Measurements from ENCODE around the gene DOC2A.

- TF ChIP-seq CTCF (IDR thresholded peaks at IDR 0.05; ENCODE audit: low read depth, low read length, poor library complexity, severe bottlenecking) (no peak), EZH2phosphoT487 (IDR thresholded peaks at IDR 0.05; ENCODE audit: borderline replicate concordance, low read length) (no peak)
Measured at GRCh38 chr16:29963021-29963743, 47.6 kb downstream of the DOC2A start.
